Dendritic cell treated with granulocyte-macrophage colony-stimulating factor and Interleukin-4, amounts not matched to agents 40 ng/mL and 50 ng/mL, for 4 days (primary cell): ENCODE results near the gene FKBP8.

Source experiments
- H3K27ac Mint-ChIP-seq: one replicate; pipeline ENCODE4 v1.8.0; 2022; ENCODE audit warnings: mild to moderate bottlenecking, mixed read lengths
- H3K27me3 Mint-ChIP-seq: one replicate; pipeline ENCODE4 v1.8.0; 2022; ENCODE audit warnings: mild to moderate bottlenecking, mixed read lengths
- H3K36me3 Mint-ChIP-seq: one replicate; pipeline ENCODE4 v1.8.0; 2022; ENCODE audit warnings: low read depth, mixed read lengths
- H3K4me1 Mint-ChIP-seq: one replicate; pipeline ENCODE4 v1.8.0; 2022; ENCODE audit warnings: low read depth, mixed read lengths
- H3K4me3 Mint-ChIP-seq: one replicate; pipeline ENCODE4 v1.8.0; 2022; ENCODE audit warnings: mild to moderate bottlenecking, moderate library complexity, mixed read lengths
- H3K9me3 Mint-ChIP-seq: one replicate; pipeline ENCODE4 v1.8.0; 2022; ENCODE audit warnings: mixed read lengths
- intact Hi-C: fragments of 100-400 bp; cut with micrococcal nuclease; formaldehyde crosslinking; loops from one replicate; pipeline ENCODE4 v1.15.0; 2022

The FKBP8 gene

GRCh38 chr19:18576383-18576782 is 33.0 kb upstream of the FKBP8 start:
- Mint-ChIP-seq H3K9me3 (no peaks in the 10 kb centered on the region), H3K36me3 (peaks cover 65% of the 10 kb centered on the region), H3K27ac (no peak overlapping the region), H3K4me1 (peaks cover 22% of the 10 kb centered on the region), H3K4me3 (no peak overlapping the region), H3K27me3 (no peaks in the 10 kb centered on the region)
- intact Hi-C loops = no loop called here

- intact Hi-C loops = loop anchor here (5.0 kb wide), 1 partner anchor 97 kb away; no protein-coding TSS in a partner anchor
- no peaks in the 10 kb centered on the region for H3K9me3 Mint-ChIP-seq
- peaks cover 25% of the 10 kb centered on the region for H3K4me1 Mint-ChIP-seq
- H3K27me3 Mint-ChIP-seq = no peaks in the 10 kb centered on the region
- no peak overlapping the region for H3K27ac Mint-ChIP-seq
- H3K4me3 Mint-ChIP-seq = no peak overlapping the region
- peaks cover 71% of the 10 kb centered on the region for H3K36me3 Mint-ChIP-seq
Measured at GRCh38 chr19:18574691-18575291, 31.4 kb upstream of the FKBP8 start.

- Mint-ChIP-seq H3K4me3 (peak within 1 kb of the TSS; percentile 78), H3K36me3 (peaks cover 90% of the 10 kb centered on the region), H3K4me1 (peaks cover 25% of the 10 kb centered on the region), H3K9me3 (no peaks in the 10 kb centered on the region), H3K27me3 (no peaks in the 10 kb centered on the region), H3K27ac (peak within 1 kb of the TSS; percentile 95)
- intact Hi-C loops = loop anchor here (1.0 to 5.0 kb wide), 4 partner anchors 17 to 94 kb away; partner anchors contain the start of genes ELL, FKBP8 and REX1BD
Measured at GRCh38 chr19:18571564-18572344, 28.4 kb upstream of the FKBP8 start, which contains the start of gene UBA52. TSS of gene UBA52 (plus strand) at chr19:18571857. CDS start at chr19:18573301, 1,444 bp downstream.

- Mint-ChIP-seq H3K27me3 (no peaks in the 10 kb centered on the region), H3K4me1 (peaks cover 19% of the 10 kb centered on the region), H3K9me3 (no peaks in the 10 kb centered on the region), H3K27ac (no peak overlapping the region), H3K4me3 (no peak overlapping the region), H3K36me3 (peaks cover 90% of the 10 kb centered on the region)
- intact Hi-C loops = no loop called here
Measured at GRCh38 chr19:18568367-18568766, 25.0 kb upstream of the FKBP8 start.

- H3K27ac Mint-ChIP-seq = no peak overlapping the region
- H3K4me1 Mint-ChIP-seq = peaks cover 7% of the 10 kb centered on the region
- H3K9me3 Mint-ChIP-seq = no peaks in the 10 kb centered on the region
- intact Hi-C loops = no loop called here
- peaks cover 90% of the 10 kb centered on the region for H3K36me3 Mint-ChIP-seq
- no peak overlapping the region for H3K4me3 Mint-ChIP-seq
- no peaks in the 10 kb centered on the region for H3K27me3 Mint-ChIP-seq
Measured at GRCh38 chr19:18566953-18567352, 23.6 kb upstream of the FKBP8 start.

- Mint-ChIP-seq H3K36me3 (peaks cover 78% of the 10 kb centered on the region), H3K27me3 (no peaks in the 10 kb centered on the region), H3K4me3 (no peak overlapping the region), H3K4me1 (peaks cover 24% of the 10 kb centered on the region), H3K9me3 (no peaks in the 10 kb centered on the region), H3K27ac (no peak overlapping the region)
- intact Hi-C loops = no loop called here
Measured at GRCh38 chr19:18562086-18562485, 18.7 kb upstream of the FKBP8 start.

- no peaks in the 10 kb centered on the region for H3K27me3 Mint-ChIP-seq
- H3K4me3 Mint-ChIP-seq = no peak overlapping the region
- peaks cover 54% of the 10 kb centered on the region for H3K36me3 Mint-ChIP-seq
- H3K27ac Mint-ChIP-seq = peak overlapping the region; percentile 31
- peaks cover 24% of the 10 kb centered on the region for H3K4me1 Mint-ChIP-seq
- H3K9me3 Mint-ChIP-seq = no peaks in the 10 kb centered on the region
- intact Hi-C loops = no loop called here
Measured at GRCh38 chr19:18559685-18560084, 16.3 kb upstream of the FKBP8 start.

- Mint-ChIP-seq H3K27ac (peak overlapping the region; percentile 89), H3K27me3 (no peaks in the 10 kb centered on the region), H3K9me3 (no peaks in the 10 kb centered on the region), H3K4me3 (peak overlapping the region; percentile 83), H3K4me1 (peaks cover 24% of the 10 kb centered on the region), H3K36me3 (peaks cover 43% of the 10 kb centered on the region)
- intact Hi-C loops = no loop called here
Measured at GRCh38 chr19:18558604-18559003, 15.2 kb upstream of the FKBP8 start.

GRCh38 chr19:18558202-18558555 is 14.8 kb upstream of the FKBP8 start:
- Mint-ChIP-seq H3K4me3 (peak overlapping the region; percentile 83), H3K27ac (peak overlapping the region; percentile 89), H3K4me1 (peaks cover 24% of the 10 kb centered on the region), H3K36me3 (peaks cover 39% of the 10 kb centered on the region), H3K27me3 (no peaks in the 10 kb centered on the region), H3K9me3 (no peaks in the 10 kb centered on the region)
- intact Hi-C loops = no loop called here

- Mint-ChIP-seq H3K4me1 (peaks cover 24% of the 10 kb centered on the region), H3K9me3 (no peaks in the 10 kb centered on the region), H3K36me3 (peaks cover 33% of the 10 kb centered on the region), H3K27ac (peak within 1 kb of the TSS; percentile 89), H3K4me3 (peak within 1 kb of the TSS; percentile 83), H3K27me3 (no peaks in the 10 kb centered on the region)
- intact Hi-C loops = loop anchor here (1.0 kb wide), 2 partner anchors 13 to 35 kb away; partner anchors contain the start of gene ELL
Measured at GRCh38 chr19:18557411-18558201, 14.2 kb upstream of the FKBP8 start, which contains the start of gene KXD1. TSS of gene KXD1 (plus strand) at chr19:18557870. CDS start at chr19:18562057, 4,187 bp downstream.

GRCh38 chr19:18551631-18552030 is 8.3 kb upstream of the FKBP8 start:
- no peaks in the 10 kb centered on the region for H3K4me1 Mint-ChIP-seq
- intact Hi-C loops = no loop called here
- no peaks in the 10 kb centered on the region for H3K27me3 Mint-ChIP-seq
- no peaks in the 10 kb centered on the region for H3K9me3 Mint-ChIP-seq
- no peak overlapping the region for H3K4me3 Mint-ChIP-seq
- H3K27ac Mint-ChIP-seq = no peak overlapping the region
- no peaks in the 10 kb centered on the region for H3K36me3 Mint-ChIP-seq

- intact Hi-C loops = loop anchor here (1.0 kb wide), 3 partner anchors 13 to 27 kb away; partner anchors contain the start of genes ELL, KXD1 and UBA52
Measured at GRCh38 chr19:18543814-18544475, 572 bp upstream of the FKBP8 start.

More at GRCh38 chr19:18543814-18544475, 572 bp upstream of the FKBP8 start:
- Mint-ChIP-seq H3K4me3 (peak overlapping the region; percentile 83), H3K27me3 (no peaks in the 10 kb centered on the region), H3K4me1 (peaks cover 41% of the 10 kb centered on the region), H3K36me3 (peaks cover 31% of the 10 kb centered on the region), H3K9me3 (no peaks in the 10 kb centered on the region), H3K27ac (peak overlapping the region; percentile 92)
